ENCODE results near the gene CRYGD.
A peak's percentile ranks its signal among the peaks of the same experiment; 100 is the strongest.

CRYGD gene

DNA sequence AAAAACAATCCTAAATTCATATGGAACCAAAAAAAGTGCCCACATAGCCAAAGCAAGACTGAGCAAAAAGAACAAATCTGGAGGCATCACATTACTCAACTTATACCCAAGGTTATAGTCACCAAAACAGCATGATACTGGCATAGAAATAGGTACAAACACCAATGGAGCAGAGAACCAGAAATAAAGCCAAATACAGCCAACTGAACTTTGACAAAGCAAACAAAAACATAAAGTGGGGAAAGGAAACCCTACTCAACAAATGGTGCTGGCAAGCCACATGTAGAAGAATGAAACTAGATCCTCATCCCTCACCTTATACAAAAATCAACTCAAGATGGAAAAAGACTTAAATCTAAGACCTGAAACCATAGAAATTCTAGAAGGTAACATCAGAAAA is 40.5 kb downstream of the CRYGD start:
- H3K4me3 ChIP-seq (ENCODE audit: low read length): no peak overlapping the region
- DNase-seq (ENCODE audit: low read depth): no peak
- TF ChIP-seq, protein P1, sequence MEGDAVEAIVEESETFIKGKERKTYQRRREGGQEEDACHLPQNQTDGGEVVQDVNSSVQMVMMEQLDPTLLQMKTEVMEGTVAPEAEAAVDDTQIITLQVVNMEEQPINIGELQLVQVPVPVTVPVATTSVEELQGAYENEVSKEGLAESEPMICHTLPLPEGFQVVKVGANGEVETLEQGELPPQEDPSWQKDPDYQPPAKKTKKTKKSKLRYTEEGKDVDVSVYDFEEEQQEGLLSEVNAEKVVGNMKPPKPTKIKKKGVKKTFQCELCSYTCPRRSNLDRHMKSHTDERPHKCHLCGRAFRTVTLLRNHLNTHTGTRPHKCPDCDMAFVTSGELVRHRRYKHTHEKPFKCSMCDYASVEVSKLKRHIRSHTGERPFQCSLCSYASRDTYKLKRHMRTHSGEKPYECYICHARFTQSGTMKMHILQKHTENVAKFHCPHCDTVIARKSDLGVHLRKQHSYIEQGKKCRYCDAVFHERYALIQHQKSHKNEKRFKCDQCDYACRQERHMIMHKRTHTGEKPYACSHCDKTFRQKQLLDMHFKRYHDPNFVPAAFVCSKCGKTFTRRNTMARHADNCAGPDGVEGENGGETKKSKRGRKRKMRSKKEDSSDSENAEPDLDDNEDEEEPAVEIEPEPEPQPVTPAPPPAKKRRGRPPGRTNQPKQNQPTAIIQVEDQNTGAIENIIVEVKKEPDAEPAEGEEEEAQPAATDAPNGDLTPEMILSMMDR (conservative IDR thresholded peaks at IDR 0.05; ENCODE audit: low read depth, low read length): no peak

DNA sequence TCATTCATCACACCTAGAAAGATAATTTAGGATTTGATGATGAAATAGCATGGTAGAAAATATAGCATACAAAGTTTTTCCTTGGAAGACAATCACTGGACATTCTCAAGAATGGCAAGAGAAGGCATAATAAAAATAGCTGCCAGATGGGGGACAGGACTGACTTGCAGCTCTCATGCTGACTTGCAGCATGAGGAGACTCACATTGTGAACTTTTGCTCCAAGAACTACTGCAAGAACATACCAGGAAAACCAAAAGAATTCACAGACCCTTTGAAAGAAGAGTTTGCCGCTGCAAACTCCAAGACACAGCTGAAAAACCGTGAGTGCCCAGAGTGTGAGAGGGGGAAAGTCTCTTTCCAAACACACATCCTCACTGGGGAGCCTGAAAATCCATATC is 47.0 kb downstream of the CRYGD start:
- H3K4me3 ChIP-seq (ENCODE audit: low read length): no peak overlapping the region
- no peak for DNase-seq (ENCODE audit: low read depth)
- TF ChIP-seq, protein P1 (conservative IDR thresholded peaks at IDR 0.05; ENCODE audit: low read depth, low read length): no peak

DNA sequence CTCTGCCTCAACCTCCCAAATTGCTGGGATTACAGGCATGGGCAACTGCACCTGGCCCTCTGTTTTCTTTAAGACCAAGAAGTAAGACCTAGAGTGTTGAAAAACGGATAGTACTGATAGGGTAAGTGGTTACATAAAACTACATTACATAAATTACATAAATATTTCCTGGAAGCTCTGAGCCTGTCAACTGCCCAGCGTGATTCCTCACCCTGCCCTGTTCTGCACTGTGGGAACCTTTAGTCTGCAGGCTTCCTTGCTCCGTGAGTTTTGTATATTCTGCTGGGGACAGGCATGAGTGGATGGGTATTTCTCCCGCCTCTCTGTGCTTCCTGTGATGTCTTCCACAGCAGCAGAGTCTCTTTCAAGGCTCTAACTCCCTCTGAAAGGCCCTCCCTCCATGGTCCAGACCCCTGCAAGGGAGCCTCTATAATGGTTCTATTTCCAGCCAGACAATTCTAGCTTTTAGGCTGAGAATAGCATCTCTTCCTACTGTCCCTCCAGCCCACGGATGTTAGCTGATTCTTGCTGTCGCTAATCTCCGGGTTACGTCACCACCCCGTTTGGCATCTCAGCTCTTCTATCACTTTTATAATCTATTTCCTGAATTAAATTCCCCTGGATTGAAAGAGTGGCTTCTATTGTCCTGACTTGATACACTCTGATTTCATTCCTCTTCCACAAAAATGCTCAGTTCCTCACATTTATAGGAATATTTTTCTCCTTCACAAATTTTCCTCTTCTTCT is 49.5 kb downstream of the CRYGD start:
- DNase-seq (ENCODE audit: low read depth): no peak
- no peak overlapping the region for H3K4me3 ChIP-seq (ENCODE audit: low read length)
- TF ChIP-seq, protein P1 (conservative IDR thresholded peaks at IDR 0.05; ENCODE audit: low read depth, low read length): no peak

DNA sequence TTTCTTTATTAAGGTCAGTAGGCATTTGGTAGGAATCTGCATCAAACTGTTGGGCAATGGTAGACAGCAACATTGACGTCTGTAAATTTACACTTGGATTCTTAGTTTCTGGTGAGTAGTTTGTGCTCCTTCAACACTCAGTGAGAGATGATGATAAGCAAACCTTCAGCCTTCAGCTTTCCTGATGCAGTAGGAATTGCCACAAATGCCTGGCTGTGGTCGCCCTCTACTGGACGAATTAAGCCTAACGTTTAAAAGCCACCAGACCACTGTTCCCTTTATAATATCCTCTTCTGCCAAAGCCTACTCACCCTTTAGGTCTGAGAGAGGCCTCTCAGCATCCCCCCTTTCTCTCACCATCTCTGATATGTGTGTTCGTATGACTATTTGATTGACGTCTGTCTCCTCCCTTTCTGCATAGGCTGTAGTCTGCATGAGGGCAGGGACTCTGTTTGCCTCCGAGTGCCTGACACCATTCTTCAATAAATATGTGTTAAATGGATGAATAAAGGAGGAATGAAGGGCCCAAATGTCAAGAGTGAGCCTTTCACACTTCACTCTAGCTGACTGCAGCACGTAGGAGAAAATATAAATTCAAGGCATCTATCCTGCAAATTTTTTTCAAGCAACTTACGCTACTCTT is 52.0 kb downstream of the CRYGD start:
- TF ChIP-seq, protein P1 (conservative IDR thresholded peaks at IDR 0.05; ENCODE audit: low read depth, low read length): peak; percentile 71
- no peak overlapping the region for H3K4me3 ChIP-seq (ENCODE audit: low read length)

More for the DNA sequence above, 52.0 kb downstream of the CRYGD start:
- no peak for DNase-seq (ENCODE audit: low read depth)

Data from retinal pigment epithelial cell (primary cell).